HEK293T (cell line): Measurements from ENCODE around the gene EIF4E2.

Source experiments
- ARNT ChIP-seq: fragments of 450-650 bp; IDR thresholded peaks from 2 replicates; pipeline ENCODE4 v1.6.1; 2017; ENCODE audit warnings: mild to moderate bottlenecking
- BHLHE40 ChIP-seq: fragments of 450-650 bp; IDR thresholded peaks from 2 replicates; pipeline ENCODE4 v1.6.1; 2016; ENCODE audit warnings: mild to moderate bottlenecking, moderate library complexity, borderline replicate concordance
- ELF4 ChIP-seq: fragments of 450-650 bp; IDR thresholded peaks from 2 replicates; pipeline ENCODE4 v1.6.1; 2017; ENCODE audit warnings: antibody characterized with exemption
- FOXA1 ChIP-seq: fragments of 450-650 bp; IDR thresholded peaks from 2 replicates; pipeline ENCODE4 v1.6.1; 2016; ENCODE audit warnings: mild to moderate bottlenecking
- FOXM1 ChIP-seq: fragments of 450-650 bp; IDR thresholded peaks from 2 replicates; pipeline ENCODE4 v1.6.1; 2017; ENCODE audit warnings: mild to moderate bottlenecking, borderline replicate concordance
- HDGF ChIP-seq: fragments of 450-650 bp; IDR thresholded peaks from 2 replicates; pipeline ENCODE4 v1.6.1; 2017; ENCODE audit warnings: antibody characterized with exemption, borderline replicate concordance
- NFRKB ChIP-seq: fragments of 450-650 bp; IDR thresholded peaks from 2 replicates; pipeline ENCODE4 v1.6.1; 2016; ENCODE audit warnings: mild to moderate bottlenecking, moderate library complexity
- SP1 ChIP-seq: fragments of 450-650 bp; IDR thresholded peaks from 2 replicates; pipeline ENCODE4 v1.6.1; 2017
- TARDBP ChIP-seq: fragments of 450-650 bp; IDR thresholded peaks from 2 replicates; pipeline ENCODE4 v1.6.1; 2016
- ZNF384 ChIP-seq: fragments of 450-650 bp; IDR thresholded peaks from 2 replicates; pipeline ENCODE4 v1.6.1; 2016

DNA sequence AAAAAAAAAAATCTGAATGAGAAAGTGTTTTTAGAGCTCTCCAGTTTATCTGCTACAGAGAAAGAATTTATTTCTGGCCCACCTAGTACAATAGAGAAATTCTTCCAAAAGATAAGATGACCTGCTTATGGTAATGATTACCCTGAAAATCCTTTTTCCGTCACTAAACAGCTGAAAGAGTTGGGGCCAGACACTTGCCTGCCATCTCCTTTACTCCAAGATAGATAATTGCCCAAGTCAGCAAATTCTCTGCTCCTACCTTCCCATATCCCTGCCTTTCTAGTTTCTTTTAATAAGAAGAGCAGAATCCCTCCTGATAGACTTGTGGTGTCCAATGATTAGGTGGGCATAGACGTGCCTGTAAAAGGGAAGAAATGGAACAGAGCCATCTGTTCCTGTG lies 28.1 kb downstream of the EIF4E2 start:
- TF ChIP-seq HDGF (no peak), ELF4 (no peak), SP1 (no peak), TARDBP (no peak), FOXA1 (no peak), FOXM1 (no peak), BHLHE40 (no peak), ZNF384 (no peak), ARNT (no peak), NFRKB (no peak)
